A549 (cell line): ENCODE data around the gene C1QTNF12. TPM values are rescaled to one million over a fixed set of nuclear protein-coding genes. Genes with fewer than 3 reads are reported as not detected.

Experiments used
- ATAC-seq, 2 experiments: fragments of 200-7000 bp in 1 of 2; fragments of >200 bp in 1 of 2; cut with Nextera tagmentation in 1 of 2; cut with Tn5 transposase in 1 of 2; 3 replicates each; pipeline versions ENCODE4 v1.8.0 to v1.9.1; 2018 to 2020; ENCODE audit warnings: mild to moderate bottlenecking in 1 of 2, moderate library complexity in 1 of 2
- CTCF ChIA-PET: fragments of 300-600 bp; sonication (Branson Sonifier 250); formaldehyde crosslinking; extraction: SDS; loops from one replicate; lab custom pipeline; 2021; ENCODE audit warnings: antibody characterized with exemption, inconsistent platforms; lab: Yijun Ruan, JAX
- POLR2A ChIA-PET: fragments of 350-600 bp; formaldehyde crosslinking; extraction: SDS; loops from one replicate; lab custom pipeline; 2021; ENCODE audit warnings: antibody characterized with exemption, inconsistent platforms; lab: Yijun Ruan, JAX
- DNase-seq, 2 experiments: peaks; one replicate each; pipeline versions ENCODE4 v3.0.0 to v3.0.0-alpha.2; 2011 to 2016; ENCODE audit warnings: low read depth in 1 of 2, low spot score in 1 of 2
- FAIRE-seq: peaks from 2 replicates; lab custom pipeline; 2011; peaks lifted over from hg19 to GRCh38; lab: Jason Lieb, UNC
- H3K27ac ChIP-seq, 2 experiments: fragments of >200 bp; sonication (Bioruptor Twin); formaldehyde crosslinking; 3 replicates each; pipeline ENCODE4 v1.5.1; 2016 to 2017
- H3K4me1 ChIP-seq: fragments of >200 bp; sonication (Bioruptor Twin); formaldehyde crosslinking; 3 replicates; pipeline ENCODE4 v1.6.1; 2016
- H3K4me2 ChIP-seq: fragments of >200 bp; sonication (Bioruptor Twin); formaldehyde crosslinking; 3 replicates; pipeline ENCODE4 v1.6.1; 2016
- H3K4me3 ChIP-seq: fragments of >200 bp; sonication (Bioruptor Twin); formaldehyde crosslinking; 3 replicates; pipeline ENCODE4 v1.5.1; 2016
- H3K9me3 ChIP-seq: fragments of >200 bp; sonication (Bioruptor Twin); formaldehyde crosslinking; 3 replicates; pipeline ENCODE4 v1.6.1; 2016
- ATOH8 ChIP-seq: fragments of 250-450 bp; sonication (Bioruptor Pico); IDR thresholded peaks from 2 replicates; pipeline ENCODE4 v1.5.0; 2020; ENCODE audit warnings: low read depth, mild to moderate bottlenecking, moderate library complexity
- CBX2 ChIP-seq: fragments of 200-600 bp; sonication (generic); IDR thresholded peaks from 2 replicates; pipeline ENCODE4 v1.6.1; 2016; ENCODE audit warnings: low read depth, mild to moderate bottlenecking, borderline replicate concordance
- CHD2 ChIP-seq: fragments of 150-350 bp; IDR thresholded peaks from 2 replicates; pipeline ENCODE4 v1.6.1; 2014; ENCODE audit warnings: low read length; ENCODE audit not compliant: partially characterized antibody
- CTCF ChIP-seq: fragments of >200 bp; sonication (Bioruptor Twin); formaldehyde crosslinking; IDR thresholded peaks from 3 replicates; pipeline ENCODE4 v1.5.1; 2016
- EHMT2 ChIP-seq: fragments of 200-600 bp; sonication (generic); IDR thresholded peaks from 2 replicates; pipeline ENCODE4 v1.6.1; 2016; ENCODE audit warnings: antibody characterized with exemption, low read depth, mild to moderate bottlenecking, moderate library complexity
- ELK1 ChIP-seq: fragments of 150-350 bp; IDR thresholded peaks from 2 replicates; pipeline ENCODE4 v1.6.1; 2014; ENCODE audit warnings: low read depth, mild to moderate bottlenecking, low read length
- FOSL2 ChIP-seq, 2 experiments: fragments of 450-650 bp in 1 of 2; fragments of >200 bp in 1 of 2; sonication (Bioruptor Twin) in 1 of 2; formaldehyde crosslinking; IDR thresholded peaks; 2 replicates each; pipeline versions ENCODE4 v1.5.0 to v1.6.1; 2016 to 2020; ENCODE audit warnings: mild to moderate bottlenecking in 1 of 2, moderate library complexity in 1 of 2
- GATA3 ChIP-seq: IDR thresholded peaks from 2 replicates; pipeline ENCODE4 v1.6.1; 2012; ENCODE audit warnings: borderline replicate concordance
- HDAC2 ChIP-seq: fragments of 200-600 bp; sonication (generic); IDR thresholded peaks from 2 replicates; pipeline ENCODE4 v1.6.1; 2016
- PHF8 ChIP-seq: fragments of 200-600 bp; sonication (generic); IDR thresholded peaks from 2 replicates; pipeline ENCODE4 v1.6.1; 2016; ENCODE audit warnings: low read depth, mild to moderate bottlenecking, antibody characterized with exemption, moderate library complexity, borderline replicate concordance
- POLR2A ChIP-seq: IDR thresholded peaks from 2 replicates; pipeline ENCODE4 v1.6.1; 2012; ENCODE audit warnings: mild to moderate bottlenecking, low read length
- RAD21 ChIP-seq, 2 experiments: fragments of >200 bp in 1 of 2; sonication (Bioruptor Twin) in 1 of 2; formaldehyde crosslinking in 1 of 2; IDR thresholded peaks in 1 of 2; conservative IDR thresholded peaks in 1 of 2; 2 replicates in 1 of 2; 3 replicates in 1 of 2; pipeline ENCODE4 v1.6.1; 2012 to 2018; ENCODE audit warnings: inconsistent platforms in 1 of 2
- REST ChIP-seq: fragments of 200-600 bp; sonication (generic); IDR thresholded peaks from 2 replicates; pipeline ENCODE4 v1.6.1; 2016; ENCODE audit warnings: antibody characterized with exemption, mild to moderate bottlenecking, moderate library complexity
- SMC3 ChIP-seq: fragments of >200 bp; sonication (Bioruptor Twin); formaldehyde crosslinking; IDR thresholded peaks from 3 replicates; pipeline ENCODE4 v1.6.1; 2018; ENCODE audit warnings: inconsistent platforms
- SREBF2 ChIP-seq: fragments of 450-650 bp; IDR thresholded peaks from 2 replicates; pipeline ENCODE4 v1.6.1; 2014; ENCODE audit warnings: mild to moderate bottlenecking, moderate library complexity
- TFCP2L1 ChIP-seq: fragments of 250-450 bp; sonication (Bioruptor Pico); IDR thresholded peaks from 2 replicates; pipeline ENCODE4 v1.5.0; 2021; ENCODE audit warnings: mild to moderate bottlenecking
- TP53 ChIP-seq: fragments of 250-450 bp; sonication (Bioruptor Pico); IDR thresholded peaks from 2 replicates; pipeline ENCODE4 v1.5.0; 2021; ENCODE audit warnings: mild to moderate bottlenecking, moderate library complexity
- WGBS: methylation state at CpG from one replicate; pipeline ENCODE4 v1.1.6; 2017; ENCODE audit errors: missing lambda C conversion rate; 5-methylcytosine and 5-hydroxymethylcytosine counted together
- polyA plus RNA-seq, 4 experiments: library from polyadenylated mRNA; depleted of rRNA in 3 of 4; stranded (reverse); fragments of >200 nt; fragmentation: RNase III in 1 of 4; extraction: RNeasy Plus Mini Kit Qiagen cat#74134 plus additional on column Dnase treatment in 1 of 4; gene quantifications; 2 replicates in 3 of 4; 3 replicates in 1 of 4; pipeline ENCODE4 v1.2.3, GENCODE V29; 2011 to 2017

C1QTNF12 gene
- polyA plus RNA-seq, 2 of the 4 experiments (the other 2 are of a cell fraction): 0.47 to 0.83 TPM

- Histone ChIP-seq H3K4me1 (peaks cover 27% of the 10 kb centered on the region), H3K9me3 (no peaks in the 10 kb centered on the region), H3K4me3 (no peak overlapping the region), H3K4me2 (no peak overlapping the region), H3K27ac (no peak overlapping the region)
- no peak for FAIRE-seq
- ATAC-seq: no peak
- TF ChIP-seq SREBF2: no peak
- TF ChIP-seq ELK1: no peak
- no peak for TF ChIP-seq CTCF
- no peak for TF ChIP-seq GATA3
- TF ChIP-seq FOSL2 (IDR thresholded peaks at IDR 0.05): no peak
- TF ChIP-seq FOSL2 (CRISPR knock-in tag; IDR thresholded peaks at IDR 0.05): no peak
- no peak for TF ChIP-seq CBX2
- no peak for TF ChIP-seq ATOH8 (CRISPR knock-in tag)
- no peak for TF ChIP-seq CHD2
- no peak for TF ChIP-seq SMC3
- no peak for TF ChIP-seq HDAC2
- no peak for TF ChIP-seq TFCP2L1 (CRISPR knock-in tag)
- TF ChIP-seq RAD21 (conservative IDR thresholded peaks at IDR 0.05 in 1 of 2, IDR thresholded peaks at IDR 0.05 in 1 of 2): no peak
- no peak for TF ChIP-seq TP53 (CRISPR knock-in tag)
- no peak for TF ChIP-seq REST
- no peak for TF ChIP-seq POLR2A
- no peak for TF ChIP-seq PHF8
- TF ChIP-seq EHMT2: no peak
- WGBS: 81% methylated on average over 4 of the region's 19 CpGs
- CTCF ChIA-PET: interaction anchor here (0.6 to 9.4 kb wide), 5 partner anchors 33 to 254 kb away, joined by 3 to 46 read pairs (median 3); no protein-coding TSS in a partner anchor
- POLR2A ChIA-PET: interaction anchor here (0.9 kb wide), 1 partner anchor 22 kb away, joined by 4 read pairs; no protein-coding TSS in a partner anchor
- DNase-seq: no peak
Observed at GRCh38 chr1:1238702-1239178, 7.8 kb downstream of the C1QTNF12 start.
